ENCODE measurements around the gene B3GALT5.

The B3GALT5 gene

GRCh38 chr21:39667353-39667891 is 54.7 kb downstream of the B3GALT5 start:
- Histone ChIP-seq H3K4me1 (ENCODE audit: control insufficient read depth in 1 of 2, insufficient read depth in 1 of 2, low read depth in 1 of 2, low read length in 1 of 2) (no peaks in the 10 kb centered on the region), H3K36me3 (no peaks in the 10 kb centered on the region), H3K9me3 (no peaks in the 10 kb centered on the region), H3K4me3 (ENCODE audit: low read depth in 1 of 2, low read length in 1 of 2) (no peak overlapping the region), H3K27me3 (no peaks in the 10 kb centered on the region), H3K27ac (no peak overlapping the region)
- no peak for TF ChIP-seq CTCF (IDR thresholded peaks at IDR 0.05)

DNA sequence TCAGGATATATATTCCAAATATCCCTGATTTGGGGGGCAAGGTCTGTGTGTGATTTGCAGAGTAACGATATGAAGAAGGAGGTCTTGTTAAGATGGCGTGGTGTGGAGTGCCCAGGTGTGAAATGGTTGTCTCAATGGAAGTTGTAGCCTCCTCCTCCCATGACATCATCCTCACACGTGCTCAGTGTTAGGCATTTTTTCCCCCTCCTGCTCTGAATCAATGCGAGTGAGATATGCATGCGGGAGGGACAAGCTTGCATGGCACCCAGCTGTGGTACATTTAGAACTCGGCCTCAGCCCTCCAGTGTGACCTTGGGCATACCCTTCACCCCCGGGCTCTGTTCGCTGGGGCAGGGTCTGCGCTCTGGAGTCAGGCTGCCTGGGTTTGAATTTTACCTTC is 55.6 kb downstream of the B3GALT5 start:
- no peaks in the 10 kb centered on the region for H3K9me3 ChIP-seq
- no peaks in the 10 kb centered on the region for H3K4me1 ChIP-seq (ENCODE audit: control insufficient read depth in 1 of 2, insufficient read depth in 1 of 2, low read depth in 1 of 2, low read length in 1 of 2)
- no peaks in the 10 kb centered on the region for H3K36me3 ChIP-seq
- no peak for TF ChIP-seq CTCF (IDR thresholded peaks at IDR 0.05)
- no peak overlapping the region for H3K27ac ChIP-seq
- H3K27me3 ChIP-seq: no peaks in the 10 kb centered on the region
- no peak overlapping the region for H3K4me3 ChIP-seq (ENCODE audit: low read depth in 1 of 2, low read length in 1 of 2)

GRCh38 chr21:39669485-39669884 is 56.7 kb downstream of the B3GALT5 start:
- H3K36me3 ChIP-seq: no peaks in the 10 kb centered on the region
- H3K4me3 ChIP-seq (ENCODE audit: low read depth in 1 of 2, low read length in 1 of 2): no peak overlapping the region
- H3K27ac ChIP-seq: no peak overlapping the region
- H3K4me1 ChIP-seq (ENCODE audit: control insufficient read depth in 1 of 2, insufficient read depth in 1 of 2, low read depth in 1 of 2, low read length in 1 of 2): no peaks in the 10 kb centered on the region
- no peaks in the 10 kb centered on the region for H3K9me3 ChIP-seq
- H3K27me3 ChIP-seq: no peaks in the 10 kb centered on the region
- no peak for TF ChIP-seq CTCF (IDR thresholded peaks at IDR 0.05)

- Histone ChIP-seq H3K27me3 (no peaks in the 10 kb centered on the region), H3K4me1 (ENCODE audit: control insufficient read depth in 1 of 2, insufficient read depth in 1 of 2, low read depth in 1 of 2, low read length in 1 of 2) (no peaks in the 10 kb centered on the region), H3K4me3 (ENCODE audit: low read depth in 1 of 2, low read length in 1 of 2) (no peak overlapping the region), H3K9me3 (no peaks in the 10 kb centered on the region), H3K27ac (no peak overlapping the region), H3K36me3 (no peaks in the 10 kb centered on the region)
- TF ChIP-seq CTCF (IDR thresholded peaks at IDR 0.05): no peak
These were observed 57.4 kb downstream of the B3GALT5 start for GRCh38 chr21:39669976-39670661.

DNA sequence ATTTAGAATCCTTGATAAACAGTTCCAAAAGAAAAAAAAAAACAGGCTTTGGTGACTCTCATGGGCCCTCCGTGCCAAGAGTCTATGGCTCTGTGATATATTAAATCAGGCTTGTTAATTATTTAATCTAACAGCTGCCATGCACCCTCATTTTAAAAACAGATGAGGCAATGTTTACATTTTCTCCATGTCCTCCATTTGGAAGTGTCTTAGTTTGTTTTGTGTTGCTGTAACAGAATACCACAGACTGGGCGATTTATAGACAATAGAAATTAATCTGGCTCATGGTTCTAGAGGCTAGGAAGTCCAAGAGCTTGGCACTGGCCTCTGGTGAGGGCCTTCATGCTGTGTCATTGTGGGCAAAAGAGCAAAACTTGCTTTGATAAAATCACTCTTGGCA is 58.0 kb downstream of the B3GALT5 start:
- Histone ChIP-seq H3K4me3 (ENCODE audit: low read depth in 1 of 2, low read length in 1 of 2) (no peak overlapping the region), H3K36me3 (no peaks in the 10 kb centered on the region)
- TF ChIP-seq CTCF (IDR thresholded peaks at IDR 0.05): no peak

More for the DNA sequence above, 58.0 kb downstream of the B3GALT5 start:
- no peak overlapping the region for H3K27ac ChIP-seq
- H3K4me1 ChIP-seq (ENCODE audit: control insufficient read depth in 1 of 2, insufficient read depth in 1 of 2, low read depth in 1 of 2, low read length in 1 of 2): no peaks in the 10 kb centered on the region
- H3K9me3 ChIP-seq: no peaks in the 10 kb centered on the region
- no peaks in the 10 kb centered on the region for H3K27me3 ChIP-seq

Measured in neutrophil (primary cell).